Stimulated activated CD8-positive, alpha-beta memory T cell treated with anti-CD3 and anti-CD28 coated beads, Interleukin-12 subunit alpha, Interleukin-12 subunit beta, amount 100 ng/mL, for 24 hours (primary cell): ENCODE results near the gene RPL29.

ENCODE experiments used
- DNase-seq: peaks from one replicate; pipeline ENCODE4 v3.0.0-alpha.2; 2020; ENCODE audit errors: extremely low read depth

RPL29 gene

GRCh38 chr3:52026041-52026440 is 30.3 kb upstream of the RPL29 start:
- DNase-seq: no peak

GRCh38 chr3:52025453-52025852 is 29.8 kb upstream of the RPL29 start:
- DNase-seq: no peak

- DNase-seq: no peak
These were observed 29.2 kb upstream of the RPL29 start for GRCh38 chr3:52024765-52025452.

- DNase-seq: no peak
These were observed 28.4 kb upstream of the RPL29 start for GRCh38 chr3:52023860-52024764.

GRCh38 chr3:52023101-52023770 is 27.5 kb upstream of the RPL29 start:
- DNase-seq: no peak

GRCh38 chr3:52022323-52023100 is 26.8 kb upstream of the RPL29 start:
- DNase-seq: no peak

GRCh38 chr3:52021489-52022268 is 26.0 kb upstream of the RPL29 start:
- no peak for DNase-seq

- no peak for DNase-seq
These were observed 25.1 kb upstream of the RPL29 start for GRCh38 chr3:52020796-52021195.

GRCh38 chr3:52019352-52020080 is 23.8 kb upstream of the RPL29 start:
- DNase-seq: no peak

GRCh38 chr3:52018319-52019000 is 22.8 kb upstream of the RPL29 start:
- DNase-seq: no peak

GRCh38 chr3:52017586-52017985 is 21.9 kb upstream of the RPL29 start:
- DNase-seq: no peak

- DNase-seq: no peak
These were observed 19.9 kb upstream of the RPL29 start for GRCh38 chr3:52015438-52016228.

- no peak for DNase-seq
These were observed 18.9 kb upstream of the RPL29 start for GRCh38 chr3:52014613-52015012.

GRCh38 chr3:52013802-52014598 is 18.3 kb upstream of the RPL29 start:
- DNase-seq: no peak

- no peak for DNase-seq
These were observed 17.0 kb upstream of the RPL29 start for GRCh38 chr3:52012699-52013098.

GRCh38 chr3:52010431-52010830 is 14.7 kb upstream of the RPL29 start:
- DNase-seq: no peak

GRCh38 chr3:52007291-52007690 is 11.6 kb upstream of the RPL29 start:
- DNase-seq: no peak

GRCh38 chr3:52006820-52007133 is 11.1 kb upstream of the RPL29 start:
- no peak for DNase-seq
